ENCODE results near the gene FBXL20. TPM values are rescaled to one million over a fixed set of nuclear protein-coding genes. Genes with fewer than 3 reads are reported as not detected.

Gene FBXL20
- polyA plus RNA-seq, 1 experiment: 3.9 TPM

DNA sequence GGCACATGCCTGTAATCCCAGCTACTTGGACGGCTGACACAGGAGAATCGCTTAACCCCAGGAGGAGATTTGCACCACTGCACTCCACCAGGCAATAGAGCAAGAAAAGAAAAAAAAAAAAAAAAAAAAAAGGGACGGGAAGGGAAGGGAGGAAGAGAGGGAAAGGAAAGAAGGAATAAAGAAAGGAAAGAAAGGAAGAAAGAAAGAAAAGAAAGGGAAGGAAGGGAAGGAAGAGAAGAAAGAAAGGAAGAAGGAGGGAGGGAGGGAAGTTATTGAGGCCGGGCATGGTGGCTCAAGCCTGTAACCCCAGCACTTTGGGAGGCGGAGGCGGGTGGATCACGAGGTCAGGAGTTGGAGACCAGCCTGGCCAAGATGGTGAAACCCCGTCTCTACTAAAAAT, 125.3 kb downstream of the FBXL20 start:
- DNase-seq (ENCODE audit: low read depth): no peak
- TF ChIP-seq, protein P1, sequence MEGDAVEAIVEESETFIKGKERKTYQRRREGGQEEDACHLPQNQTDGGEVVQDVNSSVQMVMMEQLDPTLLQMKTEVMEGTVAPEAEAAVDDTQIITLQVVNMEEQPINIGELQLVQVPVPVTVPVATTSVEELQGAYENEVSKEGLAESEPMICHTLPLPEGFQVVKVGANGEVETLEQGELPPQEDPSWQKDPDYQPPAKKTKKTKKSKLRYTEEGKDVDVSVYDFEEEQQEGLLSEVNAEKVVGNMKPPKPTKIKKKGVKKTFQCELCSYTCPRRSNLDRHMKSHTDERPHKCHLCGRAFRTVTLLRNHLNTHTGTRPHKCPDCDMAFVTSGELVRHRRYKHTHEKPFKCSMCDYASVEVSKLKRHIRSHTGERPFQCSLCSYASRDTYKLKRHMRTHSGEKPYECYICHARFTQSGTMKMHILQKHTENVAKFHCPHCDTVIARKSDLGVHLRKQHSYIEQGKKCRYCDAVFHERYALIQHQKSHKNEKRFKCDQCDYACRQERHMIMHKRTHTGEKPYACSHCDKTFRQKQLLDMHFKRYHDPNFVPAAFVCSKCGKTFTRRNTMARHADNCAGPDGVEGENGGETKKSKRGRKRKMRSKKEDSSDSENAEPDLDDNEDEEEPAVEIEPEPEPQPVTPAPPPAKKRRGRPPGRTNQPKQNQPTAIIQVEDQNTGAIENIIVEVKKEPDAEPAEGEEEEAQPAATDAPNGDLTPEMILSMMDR (IDR thresholded peaks at IDR 0.05; ENCODE audit: insufficient read depth, low read depth, low read length): no peak
- POLR2A ChIA-PET: no interaction called here

DNA sequence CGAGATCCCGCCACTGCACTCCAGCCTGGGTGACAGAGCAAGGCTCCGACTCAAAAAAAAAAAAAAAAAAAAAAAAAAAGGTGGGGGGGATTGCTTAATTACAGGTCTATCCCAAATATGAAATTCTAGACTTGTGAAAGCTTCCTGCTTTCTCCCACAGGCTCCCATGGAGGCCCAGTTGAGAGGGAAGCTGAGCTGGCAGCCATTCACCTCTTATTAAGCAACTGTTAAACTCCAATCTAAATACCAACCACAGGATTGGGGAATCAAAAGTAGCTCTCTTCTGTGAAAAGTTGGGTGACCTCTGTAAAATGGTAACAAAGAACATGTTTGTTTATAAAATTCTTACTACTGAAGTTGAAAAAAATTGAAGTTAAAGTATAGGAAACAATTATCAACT, 129.9 kb downstream of the FBXL20 start:
- Histone ChIP-seq H3K27me3 (ENCODE audit: control insufficient read depth, insufficient read depth, low read length) (no peaks in the 10 kb centered on the region), H3K4me3 (ENCODE audit: low read depth, low read length) (no peak overlapping the region), H3K36me3 (ENCODE audit: control insufficient read depth, insufficient read depth, low read length) (peaks cover 4% of the 10 kb centered on the region)
- TF ChIP-seq, protein P1 (IDR thresholded peaks at IDR 0.05; ENCODE audit: insufficient read depth, low read depth, low read length): no peak
- no peak for DNase-seq (ENCODE audit: low read depth)
- ChIA-PET CTCF (interaction anchor here (0.6 to 2.3 kb wide), 9 partner anchors 11 to 351 kb away, joined by 3 to 10 read pairs (median 4); partner anchors contain the start of gene CDK12), POLR2A (interaction anchor here (0.7 kb wide), 1 partner anchor 9 kb away, joined by 3 read pairs; no protein-coding TSS in a partner anchor)

More for the DNA sequence above, 125.3 kb downstream of the FBXL20 start:
- CTCF ChIA-PET: interaction anchor here (0.6 kb wide), 1 partner anchor 9 kb away, joined by 3 read pairs; no protein-coding TSS in a partner anchor
- Histone ChIP-seq H3K27me3 (ENCODE audit: control insufficient read depth, insufficient read depth, low read length) (no peaks in the 10 kb centered on the region), H3K36me3 (ENCODE audit: control insufficient read depth, insufficient read depth, low read length) (peaks cover 4% of the 10 kb centered on the region), H3K4me3 (ENCODE audit: low read depth, low read length) (no peak overlapping the region)

DNA sequence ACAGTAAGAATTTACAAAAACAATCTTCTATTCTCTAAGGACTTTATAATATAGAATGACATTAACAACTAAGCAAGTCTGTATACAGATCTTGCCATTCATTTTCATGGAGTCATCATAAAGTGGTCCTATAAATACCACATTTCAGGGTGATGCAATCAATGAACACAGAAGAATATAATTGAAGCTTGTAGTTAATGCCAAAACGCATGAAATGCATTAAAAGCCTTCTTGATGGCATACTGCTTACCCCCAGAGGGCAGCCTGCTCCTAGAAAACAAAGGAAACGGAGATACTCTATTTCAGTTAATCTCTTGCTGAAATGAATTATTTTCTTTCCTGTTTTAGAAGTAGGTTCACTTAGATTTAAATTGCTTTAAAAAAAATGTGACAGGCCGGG, 130.5 kb downstream of the FBXL20 start:
- CTCF ChIA-PET: interaction anchor here (0.6 to 2.3 kb wide), 16 partner anchors 8 to 351 kb away, joined by 3 to 10 read pairs (median 4); partner anchors contain the start of gene CDK12
- peak; percentile 53 for DNase-seq (ENCODE audit: low read depth)
- H3K4me3 ChIP-seq (ENCODE audit: low read depth, low read length): no peak overlapping the region
- no peaks in the 10 kb centered on the region for H3K27me3 ChIP-seq (ENCODE audit: control insufficient read depth, insufficient read depth, low read length)
- POLR2A ChIA-PET: interaction anchor here (0.6 kb wide), 1 partner anchor 13 kb away, joined by 6 read pairs; no protein-coding TSS in a partner anchor
- TF ChIP-seq, protein P1 (IDR thresholded peaks at IDR 0.05; ENCODE audit: insufficient read depth, low read depth, low read length): peak; percentile 71
- peaks cover 4% of the 10 kb centered on the region for H3K36me3 ChIP-seq (ENCODE audit: control insufficient read depth, insufficient read depth, low read length)

DNA sequence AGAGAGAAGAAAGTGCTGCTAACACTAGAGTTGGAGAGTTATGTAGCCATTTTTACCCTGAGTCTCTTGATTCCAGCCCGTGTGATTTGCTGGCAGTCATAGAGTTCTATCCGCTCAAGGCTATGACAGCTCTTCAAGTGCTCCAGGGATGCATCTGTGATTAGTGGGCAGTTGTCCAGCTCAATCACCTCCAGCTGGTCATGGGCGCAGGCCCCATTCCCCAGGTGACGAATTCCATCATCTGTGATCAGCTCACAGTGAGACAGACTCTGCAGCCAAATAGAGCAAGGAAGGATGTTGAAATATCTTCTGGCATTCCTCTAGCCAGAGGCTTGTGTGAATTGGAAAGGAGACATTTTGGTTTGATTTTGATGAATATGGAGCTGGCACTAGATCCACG, 137.3 kb downstream of the FBXL20 start:
- H3K27me3 ChIP-seq (ENCODE audit: control insufficient read depth, insufficient read depth, low read length): no peaks in the 10 kb centered on the region
- POLR2A ChIA-PET: no interaction called here
- H3K36me3 ChIP-seq (ENCODE audit: control insufficient read depth, insufficient read depth, low read length): peaks cover 17% of the 10 kb centered on the region
- H3K4me3 ChIP-seq (ENCODE audit: low read depth, low read length): no peak overlapping the region
- CTCF ChIA-PET: interaction anchor here (1.5 kb wide), 1 partner anchor 15 kb away, joined by 3 read pairs; no protein-coding TSS in a partner anchor
- DNase-seq (ENCODE audit: low read depth): no peak
- TF ChIP-seq, protein P1 (IDR thresholded peaks at IDR 0.05; ENCODE audit: insufficient read depth, low read depth, low read length): no peak

DNA sequence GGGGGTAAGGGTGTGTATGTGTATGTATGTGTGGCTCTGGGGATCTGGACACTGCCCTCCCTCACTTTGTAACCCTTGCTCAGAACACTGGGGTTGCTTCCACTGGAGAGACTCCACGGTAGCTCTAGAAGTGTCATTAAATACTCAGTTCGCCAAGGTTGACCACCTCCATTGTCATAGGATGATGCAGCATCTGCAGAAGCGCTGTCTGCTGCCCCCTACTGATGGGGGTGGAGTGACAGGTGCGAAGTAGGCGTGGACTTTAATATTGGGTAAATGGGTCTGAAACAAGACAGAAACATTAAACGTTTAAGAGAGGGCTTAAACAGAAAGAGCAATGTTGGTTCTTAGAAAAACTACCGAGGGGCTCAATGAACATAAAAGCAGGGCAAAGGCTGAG, 140.1 kb downstream of the FBXL20 start:
- TF ChIP-seq, protein P1 (IDR thresholded peaks at IDR 0.05; ENCODE audit: insufficient read depth, low read depth, low read length): peak; percentile 18; the same call in 1 of the 2 replicates
- peaks cover 18% of the 10 kb centered on the region for H3K36me3 ChIP-seq (ENCODE audit: control insufficient read depth, insufficient read depth, low read length)
- no peaks in the 10 kb centered on the region for H3K27me3 ChIP-seq (ENCODE audit: control insufficient read depth, insufficient read depth, low read length)
- DNase-seq (ENCODE audit: low read depth): no peak
- CTCF ChIA-PET: interaction anchor here (0.5 to 0.7 kb wide), 2 partner anchors 9 to 16 kb away, joined by 3 read pairs; no protein-coding TSS in a partner anchor
- POLR2A ChIA-PET: no interaction called here
- H3K4me3 ChIP-seq (ENCODE audit: low read depth, low read length): no peak overlapping the region
